ENCODE results near the gene RPL41.

The RPL41 gene

DNA sequence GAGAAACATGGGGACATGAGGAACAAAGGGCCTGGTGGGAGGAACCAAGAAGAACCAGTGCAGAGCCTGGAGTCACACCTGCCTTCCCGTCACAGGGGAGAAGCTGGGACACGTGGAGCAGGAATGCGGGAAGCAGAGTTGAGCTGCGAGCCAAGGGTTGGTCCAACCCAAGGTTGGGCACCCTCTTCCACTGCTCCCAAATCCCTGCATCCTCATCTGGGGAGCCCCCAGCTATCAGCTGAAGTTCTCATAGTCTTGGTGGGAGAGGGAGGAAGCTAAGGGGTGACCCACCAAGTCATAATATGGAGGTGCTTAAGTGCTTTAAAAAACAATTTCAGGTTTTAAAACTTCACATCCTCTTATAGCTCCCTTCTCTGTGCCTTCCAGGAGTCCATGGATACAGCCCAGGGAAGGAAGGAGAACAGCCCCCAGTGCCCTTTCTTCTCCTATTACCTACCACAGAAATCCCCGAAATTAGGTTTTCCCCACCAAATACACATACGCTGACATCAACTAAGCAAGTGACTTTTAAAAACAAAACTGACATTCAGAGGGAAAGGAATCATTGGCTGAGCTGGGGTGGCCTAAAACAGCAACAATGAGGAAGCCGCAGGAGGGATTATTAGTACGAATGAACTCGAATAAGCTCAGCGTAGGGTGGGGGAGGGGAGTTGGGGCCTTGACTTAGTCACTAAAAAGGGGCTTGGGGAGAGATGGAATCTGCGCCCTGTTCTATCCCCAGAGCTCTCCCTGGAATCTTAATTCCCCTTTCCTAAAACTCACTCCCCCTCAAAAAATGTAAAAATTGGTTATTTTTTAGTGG, 46.2 kb downstream of the RPL41 start:
- FAIRE-seq (no peak), DNase-seq (ENCODE audit: insufficient read length, low spot score) (no peak)
- TF ChIP-seq PAX5 (IDR thresholded peaks at IDR 0.05; ENCODE audit: insufficient read depth, low read length, severe bottlenecking) (no peak), TAF1 (IDR thresholded peaks at IDR 0.05; ENCODE audit: low read depth, low read length) (no peak), POU2F2 (IDR thresholded peaks at IDR 0.05; ENCODE audit: low read depth, low read length) (no peak; the same call in 1 of the 2 replicates), POLR2AphosphoS5 (IDR thresholded peaks at IDR 0.05; ENCODE audit: low read depth, low read length) (peak; percentile 78), POLR2A (IDR thresholded peaks at IDR 0.05; ENCODE audit: low read depth, low read length) (peak; percentile 46; the same call in 1 of the 2 replicates), SPI1 (IDR thresholded peaks at IDR 0.05; ENCODE audit: low read depth, low read length) (no peak)

DNA sequence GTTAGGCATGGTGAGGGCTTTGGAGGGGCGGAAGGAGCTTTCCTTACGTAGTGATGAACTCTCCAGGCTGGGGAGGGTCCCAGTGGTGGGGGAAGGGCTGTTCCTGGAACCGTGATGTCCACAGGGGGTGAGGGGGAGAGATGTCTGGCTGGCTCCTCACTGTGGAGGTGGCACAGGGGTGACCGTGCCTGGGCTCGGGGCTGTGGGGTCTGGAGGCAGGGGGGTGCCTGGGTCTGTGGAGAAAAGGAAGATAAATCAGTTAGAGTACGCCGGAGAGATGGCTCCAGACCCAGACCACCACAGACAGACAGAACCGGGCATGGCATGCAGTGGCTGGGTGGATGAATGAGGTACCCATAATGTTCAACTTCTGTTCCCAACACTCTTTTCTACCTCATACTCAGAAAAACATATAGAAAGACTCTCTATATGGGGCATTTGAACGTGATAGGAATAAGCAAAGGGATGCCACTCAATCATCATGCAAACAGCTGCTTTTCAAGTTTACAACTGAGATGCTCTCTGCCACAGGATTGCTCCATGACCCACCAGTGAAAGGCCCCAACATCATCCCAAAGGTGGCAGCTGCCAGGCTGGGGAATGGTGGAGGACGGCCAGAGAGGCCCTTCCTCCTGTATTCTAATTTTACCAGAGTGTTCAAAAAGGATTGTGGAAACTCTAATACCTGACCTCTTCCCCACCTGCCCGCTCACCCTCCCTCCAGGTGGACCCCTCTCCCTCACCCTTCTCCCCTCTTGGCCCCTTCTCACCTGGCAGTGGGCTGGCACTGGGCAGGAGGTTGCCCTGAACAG, 47.3 kb downstream of the RPL41 start:
- TF ChIP-seq SPI1 (IDR thresholded peaks at IDR 0.05; ENCODE audit: low read depth, low read length): no peak
- peak; percentile 67 for TF ChIP-seq POLR2A (IDR thresholded peaks at IDR 0.05; ENCODE audit: low read depth, low read length)
- TF ChIP-seq PAX5 (IDR thresholded peaks at IDR 0.05; ENCODE audit: insufficient read depth, low read length, severe bottlenecking): no peak
- peak; percentile 25; the same call in 1 of the 2 replicates for TF ChIP-seq POU2F2 (IDR thresholded peaks at IDR 0.05; ENCODE audit: low read depth, low read length)
- no peak for TF ChIP-seq TAF1 (IDR thresholded peaks at IDR 0.05; ENCODE audit: low read depth, low read length)
- peak; percentile 66 for TF ChIP-seq POLR2AphosphoS5 (IDR thresholded peaks at IDR 0.05; ENCODE audit: low read depth, low read length)
- no peak for DNase-seq (ENCODE audit: insufficient read length, low spot score)
- no peak for FAIRE-seq

DNA sequence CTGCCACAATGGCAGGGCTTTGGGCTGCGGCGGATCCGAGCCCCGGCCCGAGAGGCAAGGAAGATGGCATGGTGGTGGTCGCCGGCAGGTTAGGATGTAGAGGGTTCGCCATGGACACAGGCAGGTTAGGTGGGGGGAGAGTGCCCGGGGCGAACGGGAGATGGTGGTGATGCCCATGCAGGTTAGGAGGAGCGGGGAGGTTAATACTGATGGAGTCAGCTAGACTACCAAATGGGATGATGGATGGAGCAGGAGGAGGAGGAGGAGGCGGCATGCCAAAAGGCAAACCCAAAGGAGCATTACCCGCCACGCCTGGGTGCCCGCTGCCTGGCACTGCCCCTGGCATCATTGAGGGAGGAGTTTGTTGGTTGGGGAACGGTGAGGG, 47.9 kb downstream of the RPL41 start:
- TF ChIP-seq POU2F2 (IDR thresholded peaks at IDR 0.05; ENCODE audit: low read depth, low read length) (no peak), POLR2AphosphoS5 (IDR thresholded peaks at IDR 0.05; ENCODE audit: low read depth, low read length) (no peak), POLR2A (IDR thresholded peaks at IDR 0.05; ENCODE audit: low read depth, low read length) (no peak; the same call in 1 of the 2 replicates)
- FAIRE-seq (no peak), DNase-seq (ENCODE audit: insufficient read length, low spot score) (no peak)

DNA sequence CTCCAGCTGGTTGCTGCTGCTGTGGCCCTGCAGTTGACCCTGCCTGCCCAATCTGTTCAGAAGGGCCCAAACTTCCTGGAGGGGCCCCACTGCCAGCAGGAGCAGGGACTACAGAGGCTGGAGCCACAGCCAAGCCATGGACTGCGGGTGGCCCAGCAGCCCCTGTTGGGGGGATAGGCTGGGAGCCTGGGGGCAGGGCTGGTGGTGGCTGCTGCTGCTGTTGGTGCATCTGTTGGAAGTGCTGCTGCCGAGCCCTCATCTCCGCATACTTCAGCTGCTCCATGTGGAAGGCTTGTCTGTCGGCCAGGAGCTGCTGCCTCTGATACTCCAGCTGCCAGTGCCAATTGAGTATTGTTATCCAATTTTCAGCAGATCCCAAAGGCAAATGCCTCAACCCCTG, 48.9 kb downstream of the RPL41 start:
- DNase-seq (ENCODE audit: insufficient read length, low spot score): no peak
- FAIRE-seq: no peak
- TF ChIP-seq POLR2AphosphoS5 (IDR thresholded peaks at IDR 0.05; ENCODE audit: low read depth, low read length): peak; percentile 39; the same call in 1 of the 2 replicates
- TF ChIP-seq TAF1 (IDR thresholded peaks at IDR 0.05; ENCODE audit: low read depth, low read length): no peak
- peak; percentile 54; the same call in 1 of the 2 replicates for TF ChIP-seq POLR2A (IDR thresholded peaks at IDR 0.05; ENCODE audit: low read depth, low read length)
- TF ChIP-seq PAX5 (IDR thresholded peaks at IDR 0.05; ENCODE audit: insufficient read depth, low read length, severe bottlenecking): no peak
